Erythroblast (primary cell): ENCODE data around the gene CDKN2B-AS1.

Experiments used
- GATA1 ChIP-seq: IDR thresholded peaks from 2 replicates; pipeline ENCODE4 v1.6.1; 2011; ENCODE audit warnings: low read depth, mild to moderate bottlenecking, control low read depth, low read length, moderate library complexity
- POLR2A ChIP-seq: IDR thresholded peaks from 2 replicates; pipeline ENCODE4 v1.6.1; 2011; ENCODE audit warnings: mild to moderate bottlenecking, low read length

DNA sequence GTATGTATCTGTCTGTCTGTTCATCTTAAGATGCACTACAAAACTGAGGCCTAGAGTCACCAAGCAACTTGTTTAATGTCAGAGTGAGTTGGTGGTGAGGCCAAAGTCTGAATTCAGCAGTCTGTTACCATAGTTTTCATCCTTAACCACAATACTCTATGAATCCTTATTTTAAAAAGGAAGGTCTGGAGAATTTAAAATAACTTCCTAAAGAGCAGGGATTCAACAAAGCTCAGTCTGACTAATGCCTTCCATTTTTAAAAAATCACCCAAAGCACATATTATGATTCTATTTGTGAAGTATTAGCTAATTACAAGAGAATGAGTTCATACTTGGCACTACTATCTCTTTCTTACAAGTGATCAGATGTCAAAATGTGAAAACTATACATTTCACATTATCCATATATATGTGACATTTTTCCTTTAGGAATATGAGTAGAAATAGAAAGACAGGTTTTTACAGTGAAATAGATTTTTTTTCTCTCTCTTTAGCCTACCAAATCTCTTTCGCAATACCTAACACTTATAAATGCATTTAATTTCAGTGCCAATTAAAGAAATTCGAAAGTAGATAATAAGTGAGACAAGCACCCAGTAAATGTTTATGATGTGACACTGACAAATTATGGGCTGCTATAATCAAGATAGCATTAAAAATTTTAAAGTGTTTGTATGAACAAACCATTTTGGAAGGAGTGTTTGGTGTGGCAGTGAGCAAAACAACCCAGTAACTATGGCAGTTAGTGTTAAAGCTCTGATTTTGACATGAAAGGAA lies 116.8 kb downstream of the CDKN2B-AS1 start:
- TF ChIP-seq POLR2A (no peak), GATA1 (no peak)
